Ovary (tissue), 3 donors: Measurements from ENCODE around the gene SPDYA.

ENCODE experiments used
- EP300 ChIP-seq: sonication (generic); formaldehyde crosslinking; IDR thresholded peaks from one replicate; pipeline ENCODE4 v1.6.1; 2017; ENCODE audit warnings: antibody characterized with exemption
- POLR2A ChIP-seq: fragments of 450-650 bp; IDR thresholded peaks from one replicate; pipeline ENCODE4 v1.6.1; 2017; ENCODE audit warnings: antibody characterized with exemption, mild to moderate bottlenecking, moderate library complexity
- TF ChIP-seq, protein P1 (sequence below), 3 donors: fragments of 450-650 bp in 2 of 3; fragments of 200-600 bp in 1 of 3; IDR thresholded peaks; one replicate each; pipeline versions ENCODE4 v1.5.1 to v1.8.0; 2016 to 2022; ENCODE audit warnings: antibody characterized with exemption in 3 of 3, mild to moderate bottlenecking in 1 of 3
- donor health status: DM: no; HTN: no; CAD: no.

DNA sequence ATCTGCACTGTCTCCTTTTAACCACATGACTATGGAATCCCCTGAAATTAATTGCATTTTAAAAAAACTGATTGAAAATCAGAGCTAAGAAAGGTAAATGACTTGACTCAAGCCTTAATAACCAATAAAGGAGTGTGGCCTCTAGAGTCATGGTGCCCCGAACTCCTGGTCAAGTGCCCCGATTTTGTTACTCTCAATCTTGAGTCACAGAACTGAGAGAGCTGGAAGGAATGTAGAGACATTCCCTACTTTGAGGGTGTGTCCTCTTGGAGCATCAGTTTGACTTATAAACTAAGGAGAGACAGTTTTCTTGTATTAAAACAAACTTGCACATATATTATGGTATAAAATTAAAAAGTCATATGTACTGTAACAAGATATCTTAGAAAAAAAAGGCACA is 86.3 kb downstream of the SPDYA start:
- TF ChIP-seq, protein P1, sequence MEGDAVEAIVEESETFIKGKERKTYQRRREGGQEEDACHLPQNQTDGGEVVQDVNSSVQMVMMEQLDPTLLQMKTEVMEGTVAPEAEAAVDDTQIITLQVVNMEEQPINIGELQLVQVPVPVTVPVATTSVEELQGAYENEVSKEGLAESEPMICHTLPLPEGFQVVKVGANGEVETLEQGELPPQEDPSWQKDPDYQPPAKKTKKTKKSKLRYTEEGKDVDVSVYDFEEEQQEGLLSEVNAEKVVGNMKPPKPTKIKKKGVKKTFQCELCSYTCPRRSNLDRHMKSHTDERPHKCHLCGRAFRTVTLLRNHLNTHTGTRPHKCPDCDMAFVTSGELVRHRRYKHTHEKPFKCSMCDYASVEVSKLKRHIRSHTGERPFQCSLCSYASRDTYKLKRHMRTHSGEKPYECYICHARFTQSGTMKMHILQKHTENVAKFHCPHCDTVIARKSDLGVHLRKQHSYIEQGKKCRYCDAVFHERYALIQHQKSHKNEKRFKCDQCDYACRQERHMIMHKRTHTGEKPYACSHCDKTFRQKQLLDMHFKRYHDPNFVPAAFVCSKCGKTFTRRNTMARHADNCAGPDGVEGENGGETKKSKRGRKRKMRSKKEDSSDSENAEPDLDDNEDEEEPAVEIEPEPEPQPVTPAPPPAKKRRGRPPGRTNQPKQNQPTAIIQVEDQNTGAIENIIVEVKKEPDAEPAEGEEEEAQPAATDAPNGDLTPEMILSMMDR (IDR thresholded peaks at IDR 0.05) = no peak
- TF ChIP-seq POLR2A (no peak), EP300 (no peak)
